Measurements from ENCODE around the gene AKR7A2.
A peak's percentile ranks its signal among the peaks of the same experiment; 100 is the strongest.

Gene AKR7A2

GRCh38 chr1:19311931-19312781, at the start of gene AKR7A2, which contains the start of gene SLC66A1:
TSS of gene AKR7A2 (minus strand) at chr1:19312144. CDS start at chr1:19312124, 20 bp downstream.
TSS of gene SLC66A1 (plus strand) at chr1:19312326. CDS start at chr1:19317678, 5,352 bp downstream.
- peak; percentile 80 for DNase-seq (ENCODE audit: low read depth)

- DNase-seq (ENCODE audit: low read depth) = no peak
Observed at GRCh38 chr1:19360843-19361610, 49.1 kb upstream of the AKR7A2 start.

- DNase-seq (ENCODE audit: low read depth) = no peak
Observed at GRCh38 chr1:19360432-19360831, 48.5 kb upstream of the AKR7A2 start.

GRCh38 chr1:19360016-19360415, 48.1 kb upstream of the AKR7A2 start:
- no peak for DNase-seq (ENCODE audit: low read depth)

- DNase-seq (ENCODE audit: low read depth) = no peak
Observed at GRCh38 chr1:19359357-19359756, 47.4 kb upstream of the AKR7A2 start.

GRCh38 chr1:19358710-19359109, 46.8 kb upstream of the AKR7A2 start:
- no peak for DNase-seq (ENCODE audit: low read depth)

- no peak for DNase-seq (ENCODE audit: low read depth)
Observed at GRCh38 chr1:19357299-19357986, 45.5 kb upstream of the AKR7A2 start.

GRCh38 chr1:19356266-19356665, 44.3 kb upstream of the AKR7A2 start:
- DNase-seq (ENCODE audit: low read depth) = no peak

GRCh38 chr1:19354531-19354981, 42.6 kb upstream of the AKR7A2 start:
- no peak for DNase-seq (ENCODE audit: low read depth)

GRCh38 chr1:19353596-19353995, 41.7 kb upstream of the AKR7A2 start:
- DNase-seq (ENCODE audit: low read depth) = no peak

- DNase-seq (ENCODE audit: low read depth) = no peak
Observed at GRCh38 chr1:19352839-19353238, 40.9 kb upstream of the AKR7A2 start.

- no peak for DNase-seq (ENCODE audit: low read depth)
Observed at GRCh38 chr1:19351873-19352272, 39.9 kb upstream of the AKR7A2 start.

GRCh38 chr1:19350566-19350965, 38.6 kb upstream of the AKR7A2 start:
- DNase-seq (ENCODE audit: low read depth) = no peak

- DNase-seq (ENCODE audit: low read depth) = no peak
Observed at GRCh38 chr1:19349999-19350398, 38.1 kb upstream of the AKR7A2 start.

GRCh38 chr1:19348441-19349198, 36.7 kb upstream of the AKR7A2 start:
- no peak for DNase-seq (ENCODE audit: low read depth)

- no peak for DNase-seq (ENCODE audit: low read depth)
Observed at GRCh38 chr1:19347533-19348172, 35.7 kb upstream of the AKR7A2 start.

- DNase-seq (ENCODE audit: low read depth) = no peak
Observed at GRCh38 chr1:19346026-19346425, 34.1 kb upstream of the AKR7A2 start.

- no peak for DNase-seq (ENCODE audit: low read depth)
Observed at GRCh38 chr1:19345391-19345790, 33.4 kb upstream of the AKR7A2 start.

- no peak for DNase-seq (ENCODE audit: low read depth)
Observed at GRCh38 chr1:19344831-19345230, 32.9 kb upstream of the AKR7A2 start.

- DNase-seq (ENCODE audit: low read depth) = peak; percentile 8
Observed at GRCh38 chr1:19344372-19344810, 32.4 kb upstream of the AKR7A2 start.
